GM19035 (cell line): ENCODE results near the gene FAM120B.
A peak's percentile ranks its signal among the peaks of the same experiment; 100 is the strongest.

Experiments
- ATAC-seq: cut with Tn5 transposase; IDR thresholded peaks from one replicate; pipeline ENCODE4 v1.9.1; 2021; ENCODE audit not compliant: unreplicated experiment

The FAM120B gene

GRCh38 chr6:170286246-170286933, 20.2 kb upstream of the FAM120B start:
- ATAC-seq, result no peak

- ATAC-seq, result no peak
These were observed 19.7 kb upstream of the FAM120B start for GRCh38 chr6:170286934-170287265.

GRCh38 chr6:170287371-170287876, 19.1 kb upstream of the FAM120B start:
- no peak for ATAC-seq

DNA sequence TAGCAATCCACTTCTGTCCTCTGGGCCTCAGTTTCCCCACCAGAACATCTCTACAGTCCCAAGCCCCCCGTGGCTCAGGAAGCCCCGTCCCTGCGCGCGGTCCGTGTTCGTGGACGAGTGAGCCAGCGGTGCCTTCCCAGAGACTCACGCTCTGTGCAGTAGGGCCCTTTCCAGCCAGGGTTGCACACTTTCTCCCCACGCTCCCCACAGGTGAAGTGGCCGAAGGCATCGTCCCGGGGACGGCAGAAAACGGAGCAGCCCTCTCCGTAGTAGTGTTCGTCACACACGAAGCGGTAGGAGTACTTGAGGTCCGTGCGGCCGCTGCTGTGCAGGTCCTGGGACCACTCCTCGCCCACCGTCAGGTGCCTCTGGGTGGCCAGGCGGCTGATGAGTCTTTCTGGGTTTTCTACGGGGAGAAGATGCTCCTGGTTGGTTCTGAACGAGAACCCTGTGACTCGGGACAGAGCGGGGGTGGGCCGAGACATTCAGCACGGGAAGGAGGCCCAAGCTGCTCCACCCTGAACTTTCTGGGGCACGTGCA, 18.4 kb upstream of the FAM120B start:
- ATAC-seq, result no peak

GRCh38 chr6:170288852-170289179, 17.7 kb upstream of the FAM120B start:
- ATAC-seq, result no peak

GRCh38 chr6:170289180-170289931, 17.2 kb upstream of the FAM120B start:
- no peak for ATAC-seq

- ATAC-seq, result no peak
These were observed 16.6 kb upstream of the FAM120B start for GRCh38 chr6:170289951-170290295.

- no peak for ATAC-seq
These were observed 16.0 kb upstream of the FAM120B start, which contains the start of gene DLL1 for GRCh38 chr6:170290296-170291128. Gene DLL1, minus strand, starts transcription at chr6:170291078. Its CDS starts 939 bp downstream, at chr6:170290139.

DNA sequence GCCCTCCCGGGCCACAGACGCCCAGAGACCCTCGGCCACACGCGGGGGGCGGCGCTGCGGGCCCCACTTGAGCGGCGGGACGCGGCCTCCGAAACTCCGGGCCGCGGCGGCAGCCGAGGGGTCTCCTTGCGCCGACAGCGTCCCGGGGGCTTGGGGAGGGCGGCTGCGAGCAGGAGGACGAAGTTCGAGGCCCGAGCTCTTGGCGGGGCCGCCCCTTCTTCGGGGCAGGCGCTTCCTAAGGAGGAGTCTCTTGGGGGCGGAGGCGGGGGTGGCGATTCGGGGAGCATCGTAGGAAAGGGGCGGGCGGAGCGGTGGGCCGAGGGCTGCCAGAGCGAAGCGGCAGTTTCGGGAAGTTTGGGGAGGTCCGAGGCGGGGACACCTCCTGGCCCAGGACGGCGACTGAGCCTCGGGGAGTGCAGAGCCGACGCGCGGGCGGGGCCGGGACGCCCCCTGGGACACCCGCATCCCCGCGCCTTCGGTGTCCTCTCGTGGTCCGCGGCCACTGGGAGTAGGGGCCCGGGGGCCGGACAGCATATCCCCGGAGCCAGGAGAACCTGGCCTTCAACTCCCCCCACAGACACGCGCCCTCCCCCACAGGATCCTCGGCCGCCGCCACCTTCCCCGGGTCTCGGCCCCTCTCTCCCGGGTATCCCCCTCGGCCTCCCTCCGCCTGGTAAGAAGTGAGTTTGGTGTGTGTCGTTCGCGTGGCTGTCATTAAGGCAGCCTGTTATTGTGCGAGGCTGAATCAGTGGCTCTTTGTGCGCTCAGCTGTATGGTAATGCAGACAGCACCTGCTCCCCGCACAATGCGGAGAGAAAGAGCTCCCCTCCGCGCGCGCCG, 15.1 kb upstream of the FAM120B start:
- no peak for ATAC-seq

- ATAC-seq, result no peak
These were observed 14.5 kb upstream of the FAM120B start for GRCh38 chr6:170292111-170292406.

DNA sequence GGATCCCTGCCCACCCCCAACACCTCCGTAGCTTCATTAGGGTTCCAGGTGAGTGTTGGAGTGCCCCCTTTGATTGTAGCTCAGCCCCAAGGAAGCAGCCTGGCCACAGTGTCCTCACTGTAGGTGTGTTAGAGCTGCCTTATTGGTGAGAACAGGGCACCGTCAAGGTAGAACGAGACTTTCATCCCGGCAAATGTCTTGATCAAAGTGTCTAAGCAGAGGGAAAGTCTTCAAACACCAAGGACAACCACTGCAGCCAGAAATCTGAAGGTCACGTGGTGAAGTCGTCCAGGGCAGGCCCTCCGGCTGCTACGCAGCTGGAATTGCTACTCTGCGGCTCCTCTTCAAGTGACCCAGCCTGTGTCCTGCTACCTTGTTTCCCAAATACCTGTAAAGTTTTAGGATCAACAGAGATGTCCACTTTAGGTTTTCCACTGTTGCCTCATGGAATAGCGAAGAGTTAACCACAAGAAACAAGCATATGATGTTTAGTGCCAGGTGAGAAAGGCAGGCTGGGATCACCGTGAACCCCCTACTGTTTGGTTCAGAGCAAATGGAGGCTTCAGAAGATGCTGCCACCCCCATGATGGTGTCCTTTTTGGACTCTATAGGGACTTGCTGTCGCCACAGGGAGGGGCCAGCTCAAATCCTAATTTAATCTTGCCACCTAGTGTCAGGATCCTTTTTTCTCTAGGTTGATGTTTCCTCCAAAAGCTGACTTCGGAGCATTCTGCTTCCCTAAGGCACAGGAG, 14.0 kb upstream of the FAM120B start:
- ATAC-seq, result no peak

DNA sequence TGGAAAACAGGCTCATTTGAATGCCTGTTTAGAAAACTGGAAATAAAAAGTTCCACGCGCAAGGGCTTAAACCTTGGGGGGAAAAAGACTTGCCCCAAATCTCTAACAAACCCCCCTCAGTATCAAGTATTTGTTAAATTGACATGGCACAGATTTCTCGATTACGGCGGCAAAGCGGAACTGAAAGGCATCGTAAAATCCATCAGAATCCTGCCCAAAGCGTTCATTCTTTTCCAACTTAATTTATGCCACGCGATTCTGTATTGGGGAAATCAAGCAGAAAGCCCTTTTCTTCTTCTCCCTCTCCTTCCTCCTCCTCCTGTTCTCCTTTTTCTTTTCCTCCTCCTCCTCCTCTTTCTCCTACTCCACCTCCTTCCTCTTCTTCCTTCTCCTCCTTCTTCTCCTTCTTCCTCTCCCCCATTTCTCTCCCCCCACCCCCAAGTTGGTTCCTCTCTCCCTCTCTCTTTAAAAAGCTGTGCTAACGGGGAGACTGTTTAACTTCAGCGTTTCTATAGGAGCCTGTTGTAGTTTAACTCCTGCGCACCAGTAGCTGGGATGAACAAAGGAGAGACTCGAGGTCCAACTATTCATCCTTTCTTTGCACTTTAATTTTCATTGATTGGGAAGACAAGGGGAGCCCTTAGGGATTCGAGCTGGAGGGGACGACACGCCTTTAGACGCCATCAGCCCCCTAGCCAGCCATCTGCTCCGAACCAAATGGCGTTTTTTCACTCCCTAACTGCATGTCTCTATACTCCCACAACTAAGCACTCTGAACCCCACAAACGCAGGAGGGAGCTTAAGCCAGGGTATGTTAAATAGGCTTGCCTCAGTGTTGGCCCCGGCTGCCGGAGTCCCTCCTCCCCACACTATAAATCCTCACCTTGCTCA, 13.0 kb upstream of the FAM120B start:
- no peak for ATAC-seq

DNA sequence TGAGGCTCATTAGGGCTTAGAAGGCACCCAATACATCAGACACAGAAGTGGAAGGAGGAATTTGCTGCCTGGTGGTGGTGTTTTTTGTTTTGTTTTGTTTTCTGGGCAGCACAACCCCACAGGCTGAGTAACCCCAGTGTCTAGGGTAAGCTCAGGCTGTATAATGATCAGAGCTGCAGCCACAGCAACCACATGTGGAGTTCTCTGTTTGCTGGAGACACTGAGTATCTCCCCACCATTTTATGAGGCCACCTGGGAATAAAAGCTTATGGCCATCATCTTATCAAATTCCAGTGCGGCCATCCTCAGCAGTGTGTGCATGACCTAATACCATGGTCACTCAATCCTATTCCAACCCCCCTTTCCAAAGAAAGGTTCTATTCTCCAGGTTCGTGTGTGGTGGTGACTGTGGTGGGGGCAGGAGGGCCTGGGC, 12.2 kb upstream of the FAM120B start:
- no peak for ATAC-seq

GRCh38 chr6:170294813-170295509, 11.6 kb upstream of the FAM120B start:
- no peak for ATAC-seq

DNA sequence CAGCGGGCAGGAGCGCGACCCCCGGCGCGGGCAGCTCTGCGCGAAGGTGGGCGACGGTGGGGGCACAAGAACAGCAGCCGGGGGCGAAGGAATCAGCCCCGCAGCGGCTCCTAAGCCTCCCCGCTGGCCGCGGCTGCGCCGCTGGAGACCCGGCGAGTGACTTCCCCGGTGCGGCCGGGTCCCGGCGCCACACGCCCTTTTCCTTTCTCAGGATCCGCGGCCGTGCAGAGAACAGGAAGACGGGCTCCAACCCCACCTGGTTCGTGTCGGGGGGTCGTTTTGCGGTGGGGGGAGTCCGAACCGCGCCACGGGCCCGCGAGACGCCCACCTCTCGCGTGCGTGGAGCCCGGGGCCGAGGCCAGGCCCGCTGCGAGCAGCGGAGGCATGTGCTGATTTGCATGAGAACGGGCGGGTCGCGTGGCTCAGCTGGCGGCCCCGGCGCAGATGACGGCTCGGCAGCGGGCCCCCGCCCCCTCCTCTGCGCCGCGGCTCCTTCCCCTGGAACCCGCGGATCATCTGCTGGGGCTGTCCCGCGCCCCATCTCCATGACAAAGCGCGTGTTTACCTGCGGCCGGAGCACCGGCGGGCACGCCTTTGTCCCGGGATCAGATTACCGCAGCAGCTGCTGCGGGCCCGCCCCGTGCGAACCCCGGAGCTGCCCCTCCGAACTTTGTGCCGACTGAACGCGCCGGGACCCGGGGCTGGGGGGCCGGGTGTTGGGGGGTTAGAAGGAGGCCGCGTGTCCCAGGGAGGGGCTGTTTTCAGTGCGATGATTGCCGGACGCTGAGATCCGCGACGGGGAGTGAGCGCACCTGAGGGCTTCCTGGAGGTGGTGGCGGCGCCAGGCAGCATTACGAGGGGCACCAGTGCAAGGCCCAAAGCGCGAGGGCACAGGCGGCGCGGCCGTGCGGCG, 10.8 kb upstream of the FAM120B start:
- ATAC-seq, result peak; percentile 67

DNA sequence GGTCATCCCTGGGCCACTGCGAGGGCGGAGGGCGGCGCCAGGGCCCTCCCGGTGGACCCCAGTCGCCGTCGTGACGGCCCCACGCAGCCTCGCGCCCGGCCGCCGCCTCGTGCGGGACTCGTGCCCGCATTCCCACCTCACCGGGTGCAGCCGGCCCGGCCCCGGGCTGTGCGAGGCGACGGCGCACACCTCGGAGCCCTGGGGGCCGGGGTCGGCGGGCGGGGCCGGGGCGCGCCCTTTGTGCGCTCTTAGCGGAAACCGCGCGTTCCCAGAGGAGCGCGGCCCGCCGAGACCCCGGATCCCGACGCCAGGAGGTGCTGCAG, 10.2 kb upstream of the FAM120B start:
- no peak for ATAC-seq

- ATAC-seq, result no peak
These were observed 9.6 kb upstream of the FAM120B start for GRCh38 chr6:170296746-170297575.
